ENCODE results near the gene ECT2. TPM values are rescaled to one million over a fixed set of nuclear protein-coding genes. Genes with fewer than 3 reads are reported as not detected.

Gene ECT2
- total RNA-seq, 4 donors from 2014 or later = 4.1 to 23.3 (median 13.2) TPM

- no peaks in the 10 kb centered on the region for H3K36me3 ChIP-seq
- no peak for DNase-seq
- H3K4me1 ChIP-seq = no peaks in the 10 kb centered on the region
- H3K4me3 ChIP-seq = no peak overlapping the region
- intact Hi-C loops (cut with DNase I; ENCODE audit: low total_unique reads) (no loop called here), in situ Hi-C loops (cut with MboI; ENCODE audit: low pct_ligation_motif_present in 1 of 4, low pct_unique_long_range_greater_than_20kb in 1 of 4, low sequenced_read_pairs in 3 of 4) (no loop called here)
- WGBS, 2 donors (ENCODE audit: low coverage in 1 of 2) = 74 to 100% methylated on average over 1 of the region's 1 CpG
- no peaks in the 10 kb centered on the region for H3K27me3 ChIP-seq
- H3K9me3 ChIP-seq = no peaks in the 10 kb centered on the region
- no peak overlapping the region for H3K27ac ChIP-seq
- TF ChIP-seq CTCF (IDR thresholded peaks at IDR 0.05) (no peak), POLR2AphosphoS5 (IDR thresholded peaks at IDR 0.05) (no peak)
Observed at GRCh38 chr3:172726380-172726779, 24.1 kb upstream of the ECT2 start.

GRCh38 chr3:172735014-172735413, 15.5 kb upstream of the ECT2 start:
- Histone ChIP-seq H3K4me1 (no peaks in the 10 kb centered on the region), H3K4me3 (no peak overlapping the region), H3K27ac (no peak overlapping the region), H3K27me3 (no peaks in the 10 kb centered on the region), H3K36me3 (no peaks in the 10 kb centered on the region), H3K9me3 (no peaks in the 10 kb centered on the region)
- intact Hi-C loops (cut with DNase I; ENCODE audit: low total_unique reads) (no loop called here), in situ Hi-C loops (cut with MboI; ENCODE audit: low pct_ligation_motif_present in 1 of 4, low pct_unique_long_range_greater_than_20kb in 1 of 4, low sequenced_read_pairs in 3 of 4) (no loop called here)
- 88 to 94% methylated on average over 2 of the region's 2 CpGs for WGBS, 2 donors (ENCODE audit: low coverage in 1 of 2)
- DNase-seq = no peak
- TF ChIP-seq POLR2AphosphoS5 (IDR thresholded peaks at IDR 0.05) = no peak
- TF ChIP-seq POLR2A (IDR thresholded peaks at IDR 0.05) = no peak
- TF ChIP-seq CTCF (IDR thresholded peaks at IDR 0.05) = no peak
- no peak for TF ChIP-seq EP300 (IDR thresholded peaks at IDR 0.05; ENCODE audit: low read depth)

GRCh38 chr3:172739462-172739861, 11.1 kb upstream of the ECT2 start:
- in situ Hi-C loops (cut with MboI; ENCODE audit: low pct_ligation_motif_present in 1 of 4, low pct_unique_long_range_greater_than_20kb in 1 of 4, low sequenced_read_pairs in 3 of 4) = no loop called here

GRCh38 chr3:172746475-172746874, 4.1 kb upstream of the ECT2 start:
- Histone ChIP-seq H3K4me3 (no peak overlapping the region), H3K4me1 (peaks cover 0 to 21% (median 8%) of the 10 kb centered on the region in 4 donors), H3K9me3 (no peaks in the 10 kb centered on the region), H3K27ac (no peak overlapping the region), H3K27me3 (no peaks in the 10 kb centered on the region), H3K36me3 (no peaks in the 10 kb centered on the region)
- in situ Hi-C loops (cut with MboI; ENCODE audit: low pct_ligation_motif_present in 1 of 4, low pct_unique_long_range_greater_than_20kb in 1 of 4, low sequenced_read_pairs in 3 of 4) (no loop called here), intact Hi-C loops (cut with DNase I; ENCODE audit: low total_unique reads) (no loop called here)
- DNase-seq = no peak
- TF ChIP-seq EP300 (IDR thresholded peaks at IDR 0.05; ENCODE audit: low read depth) = no peak
- no peak for TF ChIP-seq CTCF (IDR thresholded peaks at IDR 0.05)
- no peak for TF ChIP-seq POLR2AphosphoS5 (IDR thresholded peaks at IDR 0.05)
- no peak for TF ChIP-seq POLR2A (IDR thresholded peaks at IDR 0.05)
- 50 to 70% methylated on average over 2 of the region's 2 CpGs for WGBS, 2 donors (ENCODE audit: low coverage in 1 of 2)

More at GRCh38 chr3:172739462-172739861, 11.1 kb upstream of the ECT2 start:
- H3K9me3 ChIP-seq = no peaks in the 10 kb centered on the region
- DNase-seq = no peak
- WGBS, 2 donors (ENCODE audit: low coverage in 1 of 2) = 21 to 25% methylated on average over 1 of the region's 1 CpG
- H3K4me3 ChIP-seq = no peak overlapping the region
- no peaks in the 10 kb centered on the region for H3K36me3 ChIP-seq
- H3K4me1 ChIP-seq = no peaks in the 10 kb centered on the region
- H3K27me3 ChIP-seq = no peaks in the 10 kb centered on the region
- intact Hi-C loops (cut with DNase I; ENCODE audit: low total_unique reads) = no loop called here
- TF ChIP-seq POLR2A (IDR thresholded peaks at IDR 0.05) (no peak), CTCF (IDR thresholded peaks at IDR 0.05) (no peak), EP300 (IDR thresholded peaks at IDR 0.05; ENCODE audit: low read depth) (no peak), POLR2AphosphoS5 (IDR thresholded peaks at IDR 0.05) (no peak)
- H3K27ac ChIP-seq = no peak overlapping the region

All from transverse colon (tissue), 4 donors.